ENCODE measurements around the gene CA9. TPM values are rescaled to one million over a fixed set of nuclear protein-coding genes. Genes with fewer than 3 reads are reported as not detected.

The CA9 gene
- total and polyA plus RNA-seq, 9 of the 15 experiments (the other 6 are each of a cell fraction or from before 2014, with no cell fraction given), result 0.15 to 10.6 (median 0.60) TPM; not detected in 4

GRCh38 chr9:35666045-35666444 lies 7.7 kb upstream of the CA9 start:
- ChIA-PET CTCF (ENCODE audit: low intra/inter-chr PET ratio) (no interaction called here), POLR2A (interaction anchor here (1.2 kb wide), 1 partner anchor 8 kb away, joined by 4 read pairs; the partner anchor contains the start of genes CCDC107 and RMRP)
- peaks cover 13 to 20% of the 10 kb centered on the region in 2 experiments for H3K4me1 ChIP-seq (replicated peaks in 1 of 2; ENCODE audit: control insufficient read depth in 2 of 2, insufficient read depth in 2 of 2, low read length in 2 of 2)
- peak overlapping the region; percentile 33; the same call in 1 of the 2 replicates for H2AFZ ChIP-seq (ENCODE audit: low read depth, low read length)
- 83% methylated on average over 1 of the region's 1 CpG for WGBS (ENCODE audit: insufficient coverage, low coverage, missing lambda C conversion rate)
- no peak overlapping the region for H3K4me3 ChIP-seq
- H3K27ac ChIP-seq (ENCODE audit: extremely low read depth, low read depth, low read length), result no peak overlapping the region
- H3K27me3 ChIP-seq (ENCODE audit: control insufficient read depth in 2 of 2, insufficient read depth in 2 of 2, low read length in 2 of 2), result no peaks in the 10 kb centered on the region
- in situ Hi-C loops (cut with MboI), result no loop called here
- H3K36me3 ChIP-seq (ENCODE audit: control insufficient read depth, insufficient read depth, low read length), result peaks cover 23% of the 10 kb centered on the region; the same call in 2 of the 3 replicates
- BruUV-seq (replicated peaks), result no TSS peak
- DNase-seq (ENCODE audit: extremely low read depth in 1 of 4, low spot score in 3 of 4) (no peak), FAIRE-seq (no peak), ATAC-seq (no peak)
- no peak overlapping the region for H3K9ac ChIP-seq (ENCODE audit: insufficient read depth in 1 of 2, low read depth in 2 of 2, low read length in 2 of 2)
- H3K4me2 ChIP-seq (ENCODE audit: insufficient read depth, low read length), result no peak overlapping the region
- peaks cover 18% of the 10 kb centered on the region for H3K79me2 ChIP-seq (ENCODE audit: control insufficient read depth, insufficient read depth, low read length)
- intact Hi-C loops (cut with micrococcal nuclease), result loop anchor here (10.0 kb wide), 1 partner anchor 149 kb away; the partner anchor contains the start of genes HINT2 and SPAG8
- no peaks in the 10 kb centered on the region for H3K9me1 ChIP-seq (ENCODE audit: control insufficient read depth, insufficient read depth, low read length)
- no peaks in the 10 kb centered on the region for H3K9me3 ChIP-seq (replicated peaks; ENCODE audit: control insufficient read depth, insufficient read depth, low read depth, low read length)
- no peaks in the 10 kb centered on the region for H4K20me1 ChIP-seq (replicated peaks; ENCODE audit: control insufficient read depth, insufficient read depth, low read length)
- TF ChIP-seq NR0B1 (IDR thresholded peaks at IDR 0.05; ENCODE audit: partially characterized antibody), result no peak
- no peak for TF ChIP-seq ZNF212 (CRISPR knock-in tag; IDR thresholded peaks at IDR 0.05)
- TF ChIP-seq FOSL1 (tag; conservative IDR thresholded peaks at IDR 0.05), result no peak
- no peak for TF ChIP-seq MED1 (CRISPR knock-in tag; IDR thresholded peaks at IDR 0.05; ENCODE audit: borderline replicate concordance)
- TF ChIP-seq ZNF507 (tag; conservative IDR thresholded peaks at IDR 0.05), result no peak
- TF ChIP-seq EHMT2 (IDR thresholded peaks at IDR 0.05), result no peak
- TF ChIP-seq BCL6 (CRISPR knock-in tag; IDR thresholded peaks at IDR 0.05), result no peak
- TF ChIP-seq TCF3 (CRISPR knock-in tag; IDR thresholded peaks at IDR 0.05), result no peak
- TF ChIP-seq FOXM1 (IDR thresholded peaks at IDR 0.05; ENCODE audit: low read depth), result no peak
- TF ChIP-seq FOXM1 (CRISPR knock-in tag; IDR thresholded peaks at IDR 0.05; ENCODE audit: low read depth), result no peak
- TF ChIP-seq DDX20 (tag; IDR thresholded peaks at IDR 0.05; ENCODE audit: low read depth), result no peak
- TF ChIP-seq ZNF347 (CRISPR knock-in tag; IDR thresholded peaks at IDR 0.05; ENCODE audit: low read depth), result no peak
- TF ChIP-seq GATAD2B (IDR thresholded peaks at IDR 0.05; ENCODE audit: borderline replicate concordance), result no peak
- no peak for TF ChIP-seq ZBTB11 (CRISPR knock-in tag; IDR thresholded peaks at IDR 0.05)
- TF ChIP-seq GATAD2A (IDR thresholded peaks at IDR 0.05), result no peak
- TF ChIP-seq DACH1 (IDR thresholded peaks at IDR 0.05; ENCODE audit: partially characterized antibody), result no peak
- no peak for TF ChIP-seq RUNX1 (IDR thresholded peaks at IDR 0.05; ENCODE audit: low read depth)
- no peak for TF ChIP-seq ZNF778 (CRISPR knock-in tag; IDR thresholded peaks at IDR 0.05)

All from K562 (cell line).